Breast epithelium (tissue), 3 donors: ENCODE data around the gene SLC35F1.

Source experiments
- POLR2A ChIP-seq: fragments of 450-650 bp; IDR thresholded peaks from one replicate; pipeline ENCODE4 v1.6.1; 2016; ENCODE audit warnings: antibody characterized with exemption, mild to moderate bottlenecking, moderate library complexity
- TF ChIP-seq, protein P1 (sequence below), 3 donors: fragments of 450-650 bp; IDR thresholded peaks; one replicate each; pipeline ENCODE4 v1.5.1; 2016 to 2017; ENCODE audit warnings: antibody characterized with exemption in 3 of 3, mild to moderate bottlenecking in 3 of 3, moderate library complexity in 3 of 3

DNA sequence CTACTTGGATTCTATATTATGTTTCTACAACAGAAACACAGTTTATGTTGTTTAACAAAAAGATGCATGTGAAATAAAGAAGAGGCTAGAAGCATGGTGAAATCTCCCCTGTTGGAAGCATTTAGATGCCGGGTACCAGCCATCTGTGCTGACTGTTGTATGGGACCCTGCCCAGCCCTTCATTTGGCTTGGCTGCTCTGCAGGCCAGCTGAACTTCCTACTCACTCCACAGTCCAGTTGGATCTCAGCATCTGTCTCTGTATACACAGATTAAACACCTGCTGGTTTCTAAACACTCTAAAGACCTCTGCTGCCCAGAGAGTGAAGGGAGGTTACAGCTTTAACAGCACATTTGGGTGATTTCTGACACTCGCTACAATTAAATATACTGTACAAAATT, 228.3 kb downstream of the SLC35F1 start:
- TF ChIP-seq POLR2A = no peak
- TF ChIP-seq, protein P1, sequence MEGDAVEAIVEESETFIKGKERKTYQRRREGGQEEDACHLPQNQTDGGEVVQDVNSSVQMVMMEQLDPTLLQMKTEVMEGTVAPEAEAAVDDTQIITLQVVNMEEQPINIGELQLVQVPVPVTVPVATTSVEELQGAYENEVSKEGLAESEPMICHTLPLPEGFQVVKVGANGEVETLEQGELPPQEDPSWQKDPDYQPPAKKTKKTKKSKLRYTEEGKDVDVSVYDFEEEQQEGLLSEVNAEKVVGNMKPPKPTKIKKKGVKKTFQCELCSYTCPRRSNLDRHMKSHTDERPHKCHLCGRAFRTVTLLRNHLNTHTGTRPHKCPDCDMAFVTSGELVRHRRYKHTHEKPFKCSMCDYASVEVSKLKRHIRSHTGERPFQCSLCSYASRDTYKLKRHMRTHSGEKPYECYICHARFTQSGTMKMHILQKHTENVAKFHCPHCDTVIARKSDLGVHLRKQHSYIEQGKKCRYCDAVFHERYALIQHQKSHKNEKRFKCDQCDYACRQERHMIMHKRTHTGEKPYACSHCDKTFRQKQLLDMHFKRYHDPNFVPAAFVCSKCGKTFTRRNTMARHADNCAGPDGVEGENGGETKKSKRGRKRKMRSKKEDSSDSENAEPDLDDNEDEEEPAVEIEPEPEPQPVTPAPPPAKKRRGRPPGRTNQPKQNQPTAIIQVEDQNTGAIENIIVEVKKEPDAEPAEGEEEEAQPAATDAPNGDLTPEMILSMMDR (IDR thresholded peaks at IDR 0.05) = no peak
